Measurements from ENCODE around the gene POU5F2. TPM values are rescaled to one million over a fixed set of nuclear protein-coding genes. Genes with fewer than 3 reads are reported as not detected.
A peak's percentile ranks its signal among the peaks of the same experiment; 100 is the strongest.

Gene POU5F2
- total and polyA plus RNA-seq, 2 of the 8 experiments (the other 6 are each of a cell fraction or from before 2014, with no cell fraction given) = 0.06 to 0.08 TPM

DNA sequence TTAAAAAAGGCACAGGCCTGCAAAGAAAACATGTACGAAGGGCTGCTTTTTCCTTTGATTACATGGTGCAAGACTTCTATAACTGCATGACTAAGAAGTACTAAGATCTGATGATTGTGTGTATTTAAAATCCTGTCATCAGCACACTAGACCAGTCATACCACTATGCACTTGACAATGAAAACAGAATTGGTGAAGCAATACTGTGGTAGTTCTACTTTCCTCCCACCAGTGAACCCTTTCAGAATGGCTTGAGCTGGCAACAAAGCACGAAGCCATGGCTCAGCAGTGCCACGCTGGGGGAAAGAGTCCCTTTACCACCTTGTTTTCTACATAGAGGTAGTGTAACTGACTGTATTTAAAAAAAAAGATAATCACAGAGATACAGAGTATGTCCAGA is 49.0 kb upstream of the POU5F2 start:
- peaks cover 0 to 2% of the 10 kb centered on the region in 2 experiments for H4K20me1 ChIP-seq (replicated peaks in 1 of 2; ENCODE audit: control insufficient read depth in 1 of 2, insufficient read depth in 2 of 2, low read length in 2 of 2)
- H3K18ac ChIP-seq (ENCODE audit: extremely low read depth, low read length) = no peak overlapping the region
- no peaks in the 10 kb centered on the region for H3K36me3 ChIP-seq (ENCODE audit: control insufficient read depth in 2 of 4, insufficient read depth in 4 of 4, low read length in 3 of 4)
- no peak overlapping the region for H2BK15ac ChIP-seq (ENCODE audit: low read length)
- ChIA-PET CTCF (ENCODE audit: partially characterized antibody) (interaction anchor here (0.6 to 4.5 kb wide), 9 partner anchors 10 to 1222 kb away, joined by 3 to 26 read pairs (median 5); no protein-coding TSS in a partner anchor), POLR2A (ENCODE audit: partially characterized antibody) (no interaction called here)
- FAIRE-seq = no peak
- 78% methylated on average over 3 of the region's 3 CpGs; no CpG with 5 or more reads in 1 of the 2 experiments for WGBS, 2 experiments (ENCODE audit: extremely low coverage in 1 of 2, insufficient coverage in 1 of 2, insufficient read length in 1 of 2, insufficient replicate concordance in 2 of 2, low coverage in 1 of 2, low lambda C conversion rate in 2 of 2, missing lambda C conversion rate in 1 of 2)
- no peak overlapping the region for H2AK5ac ChIP-seq (ENCODE audit: low read depth, low read length)
- H4K5ac ChIP-seq (ENCODE audit: insufficient read length, low read depth, low read length) = no peak overlapping the region
- no peak overlapping the region for H2BK5ac ChIP-seq (ENCODE audit: low read depth, low read length)
- no peak overlapping the region for H3K27ac ChIP-seq (ENCODE audit: low read depth, low read length)
- no peak overlapping the region for H2BK120ac ChIP-seq (replicated peaks; ENCODE audit: low read depth, low read length)
- no peak overlapping the region for H3K4ac ChIP-seq (replicated peaks; ENCODE audit: insufficient read length, low read depth, low read length)
- H3K23me2 ChIP-seq (ENCODE audit: low read depth, low read length) = no peaks in the 10 kb centered on the region
- H3K9me3 ChIP-seq (ENCODE audit: insufficient read depth in 2 of 2, low read depth in 1 of 2, low read length in 1 of 2) = no peaks in the 10 kb centered on the region
- no peak overlapping the region for H4K8ac ChIP-seq (ENCODE audit: extremely low read depth, insufficient read depth, low read length)
- no peaks in the 10 kb centered on the region for H3K79me1 ChIP-seq (ENCODE audit: low read depth, low read length)
- H3K4me1 ChIP-seq (replicated peaks in 1 of 4; ENCODE audit: control insufficient read depth in 3 of 4, insufficient read depth in 4 of 4, low read length in 3 of 4) = no peaks in the 10 kb centered on the region; a peak in 1 of 7 replicates
- H3K56ac ChIP-seq (replicated peaks; ENCODE audit: insufficient read length, low read depth, low read length) = no peak overlapping the region
- DNase-seq (ENCODE audit: low read depth in 1 of 2, low spot score in 2 of 2) = no peak
- no peak overlapping the region for H2BK20ac ChIP-seq (ENCODE audit: low read length)
- H4K91ac ChIP-seq (replicated peaks; ENCODE audit: insufficient read length, low read length) = no peak overlapping the region
- H3K79me2 ChIP-seq (ENCODE audit: control insufficient read depth in 1 of 2, insufficient read depth in 2 of 2, low read length in 2 of 2) = no peaks in the 10 kb centered on the region
- H3K4me3 ChIP-seq (ENCODE audit: extremely low read depth in 1 of 4, insufficient read depth in 2 of 4, low read depth in 3 of 4, low read length in 4 of 4) = no peak overlapping the region
- no peak overlapping the region for H3K14ac ChIP-seq (ENCODE audit: insufficient read length)
- peak in 1 of 2 experiments; percentile 6; a peak in 1 of 4 replicates for TF ChIP-seq RAD21 (IDR thresholded peaks at IDR 0.05 in 1 of 2, conservative IDR thresholded peaks at IDR 0.05 in 1 of 2; ENCODE audit: low read depth in 2 of 2, low read length in 2 of 2)
- TF ChIP-seq TCF12 (IDR thresholded peaks at IDR 0.05; ENCODE audit: low read depth, low read length) = no peak
- TF ChIP-seq, protein P1, sequence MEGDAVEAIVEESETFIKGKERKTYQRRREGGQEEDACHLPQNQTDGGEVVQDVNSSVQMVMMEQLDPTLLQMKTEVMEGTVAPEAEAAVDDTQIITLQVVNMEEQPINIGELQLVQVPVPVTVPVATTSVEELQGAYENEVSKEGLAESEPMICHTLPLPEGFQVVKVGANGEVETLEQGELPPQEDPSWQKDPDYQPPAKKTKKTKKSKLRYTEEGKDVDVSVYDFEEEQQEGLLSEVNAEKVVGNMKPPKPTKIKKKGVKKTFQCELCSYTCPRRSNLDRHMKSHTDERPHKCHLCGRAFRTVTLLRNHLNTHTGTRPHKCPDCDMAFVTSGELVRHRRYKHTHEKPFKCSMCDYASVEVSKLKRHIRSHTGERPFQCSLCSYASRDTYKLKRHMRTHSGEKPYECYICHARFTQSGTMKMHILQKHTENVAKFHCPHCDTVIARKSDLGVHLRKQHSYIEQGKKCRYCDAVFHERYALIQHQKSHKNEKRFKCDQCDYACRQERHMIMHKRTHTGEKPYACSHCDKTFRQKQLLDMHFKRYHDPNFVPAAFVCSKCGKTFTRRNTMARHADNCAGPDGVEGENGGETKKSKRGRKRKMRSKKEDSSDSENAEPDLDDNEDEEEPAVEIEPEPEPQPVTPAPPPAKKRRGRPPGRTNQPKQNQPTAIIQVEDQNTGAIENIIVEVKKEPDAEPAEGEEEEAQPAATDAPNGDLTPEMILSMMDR (IDR thresholded peaks at IDR 0.05; ENCODE audit: control extremely low read depth in 1 of 3, insufficient read depth in 1 of 3, low read depth in 1 of 3, low read length in 3 of 3) = peak in 2 of 3 experiments; percentile 0 to 6; a peak in 1 of 4 replicates
- H2AFZ ChIP-seq (ENCODE audit: low read length) = no peak overlapping the region
- no peak overlapping the region; a peak in 1 of 7 replicates for H3K9ac ChIP-seq (replicated peaks in 1 of 4; ENCODE audit: extremely low read depth in 1 of 4, low read depth in 3 of 4, low read length in 3 of 4)
- H3K23ac ChIP-seq (ENCODE audit: insufficient read length) = no peak overlapping the region
- H3K4me2 ChIP-seq (ENCODE audit: insufficient read depth in 1 of 2, low read depth in 2 of 2, low read length in 2 of 2) = no peak overlapping the region
- no peaks in the 10 kb centered on the region for H3K27me3 ChIP-seq (replicated peaks in 1 of 4; ENCODE audit: control insufficient read depth in 3 of 4, extremely low read depth in 1 of 4, insufficient read depth in 3 of 4, low read length in 3 of 4)
- no peak overlapping the region for H2BK12ac ChIP-seq (ENCODE audit: low read depth, low read length)
